Stimulated activated CD8-positive, alpha-beta memory T cell treated with anti-CD3 and anti-CD28 coated beads, Interleukin-4, amount 100 ng/mL, for 4 hours (primary cell): Measurements from ENCODE around the gene ABHD10.

Experiments used
- DNase-seq, 2 donors: peaks; one replicate each; pipeline ENCODE4 v3.0.0-alpha.2; 2020; ENCODE audit warnings: low read depth in 2 of 2, low spot score in 1 of 2

ABHD10 gene

GRCh38 chr3:111999484-112000324, 20.9 kb downstream of the ABHD10 start:
- DNase-seq, result no peak

GRCh38 chr3:112000367-112000771, 21.5 kb downstream of the ABHD10 start:
- no peak for DNase-seq

- no peak for DNase-seq
Measured at GRCh38 chr3:112000966-112001365, 22.1 kb downstream of the ABHD10 start.

GRCh38 chr3:112001526-112001925, 22.7 kb downstream of the ABHD10 start:
- DNase-seq, result no peak

DNA sequence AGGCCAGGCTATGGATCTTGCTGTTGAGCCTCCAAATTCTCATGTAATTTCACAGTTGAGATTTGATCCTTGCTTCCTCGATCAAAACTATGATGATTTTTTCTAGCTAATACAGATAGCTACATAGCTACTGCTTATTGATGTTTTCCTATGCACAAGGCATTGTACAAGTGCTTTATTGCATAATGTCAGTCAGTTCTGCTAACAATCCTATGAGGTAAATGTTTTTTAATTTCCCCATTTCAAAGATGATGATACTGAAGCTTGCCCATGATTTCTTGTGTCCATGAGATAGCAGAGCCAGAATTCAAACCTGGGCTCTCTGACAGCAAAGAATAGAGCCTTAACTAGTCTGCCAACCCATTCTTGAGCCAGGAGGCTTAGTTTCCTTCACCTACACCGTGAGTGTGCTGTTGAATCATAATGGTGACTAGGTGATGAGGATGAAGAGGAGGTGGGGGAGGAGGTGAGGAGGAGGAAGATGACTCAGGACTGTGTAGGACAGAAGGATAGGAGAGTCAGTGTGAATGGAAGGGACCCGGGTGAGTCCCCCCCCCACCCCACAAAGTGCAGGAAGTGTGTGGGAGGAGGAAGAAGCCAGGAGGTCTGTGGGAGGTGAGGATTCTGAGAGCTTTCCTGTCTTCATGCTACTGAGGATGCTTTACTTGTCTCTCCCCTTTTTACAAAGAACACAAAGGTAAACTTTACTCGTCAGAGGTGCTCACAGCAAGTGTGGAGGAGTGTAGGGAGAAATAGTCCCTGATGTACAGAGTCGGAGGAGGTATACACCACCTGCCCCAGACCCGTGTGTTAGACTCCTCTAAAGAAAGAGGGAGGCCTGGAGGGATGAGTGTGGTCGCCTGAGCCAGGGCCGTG, 23.5 kb downstream of the ABHD10 start:
- DNase-seq, result peak in 1 of 2 donors; percentile 71

GRCh38 chr3:112003321-112004080, 24.7 kb downstream of the ABHD10 start:
- no peak for DNase-seq

DNA sequence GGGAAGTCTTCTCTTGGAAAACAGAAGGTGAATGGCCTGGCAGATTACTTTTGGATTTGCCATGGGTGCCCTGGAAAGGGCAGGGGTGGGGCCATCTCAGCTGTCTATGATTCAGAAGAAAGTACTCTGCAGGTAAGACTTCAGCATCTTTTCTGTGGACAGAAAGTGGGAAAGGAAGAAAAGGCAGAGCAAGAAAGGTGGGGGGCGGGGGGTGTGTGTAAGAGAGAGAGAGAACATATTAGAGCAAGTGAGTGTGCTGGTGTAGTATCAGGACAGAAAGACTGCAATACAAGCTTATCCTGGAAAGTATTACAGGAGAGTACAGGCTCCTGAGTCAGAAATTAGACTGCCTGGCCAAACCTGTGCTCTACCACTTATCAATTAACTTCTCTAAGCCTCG, 25.4 kb downstream of the ABHD10 start:
- no peak for DNase-seq

DNA sequence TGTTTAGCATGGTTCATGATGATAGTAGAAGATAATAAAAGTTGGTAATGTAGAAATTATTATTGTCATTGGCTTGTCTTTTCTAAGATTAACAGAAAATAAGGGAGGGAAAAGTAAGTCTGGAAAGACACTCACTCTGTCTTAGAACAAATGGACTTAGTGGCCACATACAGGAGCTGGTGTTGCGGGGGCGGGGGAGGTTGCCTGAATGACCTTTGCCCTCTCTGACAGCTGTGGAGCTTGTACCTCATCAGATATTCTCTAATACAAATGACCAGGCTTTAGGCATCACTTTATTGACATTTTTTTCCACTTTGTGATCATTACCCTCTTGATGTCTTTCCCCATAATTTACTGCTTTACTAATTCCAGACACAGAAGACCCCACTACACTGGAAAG, 25.8 kb downstream of the ABHD10 start:
- DNase-seq, result no peak

DNA sequence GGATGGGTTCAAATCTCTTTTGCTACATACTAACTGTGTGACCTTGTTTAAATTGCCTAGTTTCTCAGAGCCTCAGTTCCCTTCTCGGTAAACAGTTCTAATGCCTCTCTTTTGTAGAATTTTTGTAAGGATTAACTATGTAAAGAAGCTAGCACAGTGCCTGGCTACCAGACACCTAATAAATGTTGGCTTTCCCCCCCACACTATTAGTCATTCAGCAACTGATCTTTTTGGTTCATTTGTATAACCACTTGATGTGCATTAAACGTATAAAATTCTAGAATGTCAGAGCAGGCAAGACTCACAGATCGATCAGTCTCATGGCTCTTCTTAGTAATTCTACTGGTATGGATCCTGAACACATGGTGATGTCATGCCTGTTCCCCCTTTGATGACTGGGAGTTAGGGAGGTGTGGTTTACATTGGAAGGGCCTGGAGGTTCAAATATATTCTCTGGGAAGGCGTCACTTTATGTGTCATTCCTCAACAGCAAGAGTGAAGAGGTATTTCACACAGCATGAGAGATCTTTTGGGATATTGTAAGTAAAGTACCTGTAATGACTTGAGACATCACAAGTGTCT, 26.4 kb downstream of the ABHD10 start:
- DNase-seq, result no peak

GRCh38 chr3:112007633-112008032, 28.8 kb downstream of the ABHD10 start:
- no peak for DNase-seq

GRCh38 chr3:112009670-112010069, 30.8 kb downstream of the ABHD10 start:
- no peak for DNase-seq

DNA sequence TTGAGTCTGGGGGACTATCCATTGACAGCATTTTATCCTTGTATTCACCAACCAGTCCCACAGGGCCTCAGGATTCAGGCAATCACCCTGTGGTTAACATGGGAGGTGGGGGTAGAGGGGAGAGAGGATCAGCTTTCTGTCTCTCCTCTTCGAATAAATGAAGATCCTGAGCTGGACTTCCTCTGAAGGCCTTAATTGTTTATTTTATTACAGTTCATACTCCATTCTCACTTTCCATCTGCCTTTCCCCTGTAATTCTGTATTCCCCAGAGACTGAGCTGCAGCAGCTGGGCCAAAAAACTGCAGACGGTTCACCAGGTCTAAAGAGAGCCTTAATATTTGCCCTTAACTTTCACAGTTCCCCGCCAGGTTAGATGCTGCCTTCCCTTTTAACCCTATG, 31.8 kb downstream of the ABHD10 start:
- DNase-seq, result no peak

- DNase-seq, result no peak
Measured at GRCh38 chr3:112011376-112011940, 32.6 kb downstream of the ABHD10 start.

- DNase-seq, result no peak
Measured at GRCh38 chr3:112012205-112012992, 33.6 kb downstream of the ABHD10 start.

- DNase-seq, result peak; percentile 21 to 29
Measured at GRCh38 chr3:112013058-112013783, 34.4 kb downstream of the ABHD10 start.

GRCh38 chr3:112013784-112014143, 34.9 kb downstream of the ABHD10 start:
- no peak for DNase-seq

- no peak for DNase-seq
Measured at GRCh38 chr3:112017091-112017490, 38.3 kb downstream of the ABHD10 start.

DNA sequence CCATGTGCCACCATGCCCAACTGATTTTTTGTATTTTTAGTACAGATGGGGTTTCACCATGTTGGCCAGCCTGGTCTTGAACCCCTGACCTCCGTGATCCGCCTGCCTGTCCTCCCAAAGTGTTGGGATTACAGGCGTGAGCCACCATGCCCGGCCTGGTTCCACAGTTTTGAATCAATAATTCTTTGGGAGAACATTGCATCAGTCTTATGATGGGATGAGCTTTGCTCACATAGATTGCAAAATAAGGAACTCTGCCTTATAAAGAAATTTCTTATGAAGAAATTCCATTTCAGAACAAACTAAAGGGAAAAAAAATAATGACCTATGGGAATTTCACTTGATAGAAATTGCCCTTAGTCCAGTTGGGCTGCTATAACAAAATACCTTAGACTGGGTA, 39.9 kb downstream of the ABHD10 start:
- no peak for DNase-seq

- DNase-seq, result no peak
Measured at GRCh38 chr3:112019716-112020115, 40.9 kb downstream of the ABHD10 start.
